IMR-90 (cell line): Measurements from ENCODE around the gene AGPAT1. TPM values are rescaled to one million over a fixed set of nuclear protein-coding genes. Genes with fewer than 3 reads are reported as not detected.

Experiments
- ATAC-seq: fragments of 200-7000 bp; cut with Tn5 transposase; 2 replicates; pipeline ENCODE4 v1.9.1; 2020; ENCODE audit warnings: low read depth, mild to moderate bottlenecking, moderate library complexity
- BruUV-seq: library from RNA; stranded (reverse); fragments of 400-500 nt; replicated peaks from 2 replicates; lab custom pipeline; 2021; lab: Mats Ljungman, UMichigan
- CTCF ChIA-PET: fragments of 300-600 bp; formaldehyde crosslinking; extraction: SDS; loops from one replicate; lab custom pipeline; 2021; ENCODE audit warnings: antibody characterized with exemption; lab: Yijun Ruan, JAX
- POLR2A ChIA-PET: fragments of 300-600 bp; sonication (Branson Sonifier 250); formaldehyde crosslinking; loops from one replicate; lab custom pipeline; 2022; ENCODE audit warnings: antibody characterized with exemption; ENCODE audit not compliant: unreplicated experiment; lab: Charles Lee
- DNase-seq: peaks from one replicate; pipeline ENCODE4 v3.0.0; 2013
- H2AFZ ChIP-seq: replicated peaks from 2 replicates; pipeline ENCODE3; 2013; ENCODE audit warnings: low read length, mild to moderate bottlenecking; ENCODE audit not compliant: poor library complexity
- H2AK5ac ChIP-seq: 2 replicates; pipeline ENCODE4 v1.6.1; 2013; ENCODE audit warnings: low read depth, low read length, inconsistent platforms
- H2AK9ac ChIP-seq: replicated peaks from 2 replicates; pipeline ENCODE3; 2013; ENCODE audit warnings: mild to moderate bottlenecking, low read depth, low read length, moderate library complexity; ENCODE audit not compliant: poor library complexity
- H2BK120ac ChIP-seq: 2 replicates; pipeline ENCODE4 v1.6.1; 2013; ENCODE audit warnings: low read depth, low read length, inconsistent platforms
- H2BK15ac ChIP-seq: 3 replicates; pipeline ENCODE4 v1.6.1; 2013; ENCODE audit warnings: low read depth, low read length, inconsistent platforms
- H2BK20ac ChIP-seq: 2 replicates; pipeline ENCODE4 v1.6.1; 2013; ENCODE audit warnings: low read depth, mild to moderate bottlenecking, inconsistent platforms, low read length, moderate library complexity
- H2BK5ac ChIP-seq: 2 replicates; pipeline ENCODE4 v1.6.1; 2013; ENCODE audit warnings: mild to moderate bottlenecking, low read depth, low read length, inconsistent platforms; ENCODE audit not compliant: poor library complexity, severe bottlenecking
- H3K14ac ChIP-seq: replicated peaks from 2 replicates; pipeline ENCODE4 v1.6.1; 2013; ENCODE audit warnings: low read depth, low read length, inconsistent platforms
- H3K18ac ChIP-seq: 2 replicates; pipeline ENCODE4 v1.6.1; 2013; ENCODE audit warnings: low read depth, low read length, control low read depth
- H3K23ac ChIP-seq: 2 replicates; pipeline ENCODE4 v1.6.1; 2013; ENCODE audit warnings: low read depth, low read length, inconsistent platforms
- H3K27ac ChIP-seq: 2 replicates; pipeline ENCODE4 v1.5.1; 2013; ENCODE audit warnings: mild to moderate bottlenecking, control low read depth, low read length; ENCODE audit not compliant: insufficient read depth
- H3K27me3 ChIP-seq: 2 replicates; pipeline ENCODE4 v1.6.1; 2013; ENCODE audit warnings: low read length; ENCODE audit not compliant: control insufficient read depth, insufficient read depth
- H3K36me3 ChIP-seq: 2 replicates; pipeline ENCODE4 v1.6.1; 2013; ENCODE audit warnings: low read length, mixed read lengths; ENCODE audit not compliant: control insufficient read depth, insufficient read depth
- H3K4ac ChIP-seq: 2 replicates; pipeline ENCODE4 v1.6.1; 2013; ENCODE audit warnings: low read depth, low read length, inconsistent platforms
- H3K4me1 ChIP-seq: 2 replicates; pipeline ENCODE4 v1.6.1; 2013; ENCODE audit warnings: low read length, mixed read lengths; ENCODE audit not compliant: control insufficient read depth, insufficient read depth
- H3K4me2 ChIP-seq: 2 replicates; pipeline ENCODE4 v1.6.1; 2013; ENCODE audit warnings: low read depth, mild to moderate bottlenecking, control low read depth, low read length, moderate library complexity
- H3K4me3 ChIP-seq: 2 replicates; pipeline ENCODE4 v1.5.1; 2013; ENCODE audit warnings: low read depth, mild to moderate bottlenecking, control low read depth, low read length, moderate library complexity; ENCODE audit not compliant: insufficient read depth
- H3K56ac ChIP-seq: 2 replicates; pipeline ENCODE4 v1.6.1; 2013; ENCODE audit warnings: low read length, inconsistent platforms; ENCODE audit not compliant: insufficient read depth; ENCODE audit errors: extremely low read depth
- H3K79me1 ChIP-seq, 2 experiments: 2 replicates each; pipeline ENCODE4 v1.6.1; 2013; ENCODE audit warnings: low read length in 2 of 2, inconsistent platforms in 1 of 2, low read depth in 1 of 2
- H3K9ac ChIP-seq: 2 replicates; pipeline ENCODE4 v1.6.1; 2013; ENCODE audit warnings: low read depth, low read length, control low read depth
- H3K9me1 ChIP-seq: 2 replicates; pipeline ENCODE4 v1.6.1; 2013; ENCODE audit warnings: low read length, inconsistent platforms; ENCODE audit not compliant: insufficient read depth
- H3K9me3 ChIP-seq: 2 replicates; pipeline ENCODE4 v1.6.1; 2013; ENCODE audit warnings: low read length; ENCODE audit not compliant: control insufficient read depth, insufficient read depth
- H4K20me1 ChIP-seq: 2 replicates; pipeline ENCODE4 v1.6.1; 2013; ENCODE audit warnings: low read length, inconsistent platforms; ENCODE audit not compliant: insufficient read depth
- H4K5ac ChIP-seq: 2 replicates; pipeline ENCODE4 v1.6.1; 2013; ENCODE audit warnings: mild to moderate bottlenecking, low read depth, low read length, control low read depth
- H4K8ac ChIP-seq, 2 experiments: 2 replicates each; pipeline ENCODE4 v1.6.1; 2013; ENCODE audit warnings: low read depth in 2 of 2, low read length in 2 of 2, control low read depth in 1 of 2, inconsistent platforms in 1 of 2
- H4K91ac ChIP-seq: 2 replicates; pipeline ENCODE4 v1.6.1; 2013; ENCODE audit warnings: low read depth, low read length, inconsistent platforms; ENCODE audit not compliant: insufficient read depth
- BHLHE40 ChIP-seq: fragments of 150-350 bp; IDR thresholded peaks from 2 replicates; pipeline ENCODE4 v1.6.1; 2016; ENCODE audit warnings: mild to moderate bottlenecking, low read depth, low read length
- CEBPB ChIP-seq: IDR thresholded peaks from 2 replicates; pipeline ENCODE4 v1.6.1; 2012; ENCODE audit warnings: low read depth, low read length, improper control_type of control experiment
- CHD1 ChIP-seq: IDR thresholded peaks from 2 replicates; pipeline ENCODE4 v1.6.1; 2012; ENCODE audit warnings: low read depth, low read length, improper control_type of control experiment
- CTCF ChIP-seq: conservative IDR thresholded peaks from 2 replicates; pipeline ENCODE4 v1.5.1; 2012; ENCODE audit warnings: mild to moderate bottlenecking, low read depth, low read length, improper control_type of control experiment
- FOS ChIP-seq: fragments of 150-350 bp; IDR thresholded peaks from 2 replicates; pipeline ENCODE4 v1.6.1; 2016; ENCODE audit warnings: low read depth, low read length
- NFE2L2 ChIP-seq: fragments of 150-350 bp; IDR thresholded peaks from 2 replicates; pipeline ENCODE4 v1.6.1; 2016; ENCODE audit warnings: low read depth, mild to moderate bottlenecking, low read length
- POLR2A ChIP-seq: IDR thresholded peaks from 2 replicates; pipeline ENCODE4 v1.6.1; 2012; ENCODE audit warnings: mild to moderate bottlenecking, low read depth, low read length
- RAD21 ChIP-seq: IDR thresholded peaks from 2 replicates; pipeline ENCODE4 v1.6.1; 2012; ENCODE audit warnings: low read length, improper control_type of control experiment
- RCOR1 ChIP-seq: IDR thresholded peaks from 2 replicates; pipeline ENCODE4 v1.6.1; 2012; ENCODE audit warnings: mild to moderate bottlenecking, low read length, improper control_type of control experiment; ENCODE audit not compliant: insufficient replicate concordance
- RFX5 ChIP-seq: IDR thresholded peaks from 2 replicates; pipeline ENCODE4 v1.8.0; 2012; ENCODE audit warnings: low read depth, mild to moderate bottlenecking, low read length, moderate library complexity
- SMC3 ChIP-seq: fragments of 150-350 bp; IDR thresholded peaks from 2 replicates; pipeline ENCODE4 v1.6.1; 2016; ENCODE audit warnings: low read depth, mild to moderate bottlenecking, antibody characterized with exemption, low read length, moderate library complexity
- WGBS, 2 experiments: methylation state at CpG; one replicate each; pipeline versions ENCODE4 v1.1.5 to v1.1.7; 2013; ENCODE audit warnings: missing lambda C conversion rate in 2 of 2; ENCODE audit not compliant: insufficient read length in 1 of 2; ENCODE audit errors: extremely low coverage in 2 of 2; 5-methylcytosine and 5-hydroxymethylcytosine counted together
- dilution Hi-C: fragments of 300-500 bp; cut with HindIII; formaldehyde crosslinking; loops from one replicate; pipeline ENCODE4 v1.14.3; 2018; ENCODE audit warnings: low sequenced_read_pairs; ENCODE audit not compliant: unreplicated experiment
- in situ Hi-C: fragments of 300-500 bp; cut with MboI; formaldehyde crosslinking; loops from 3 replicates; pipeline ENCODE4 v1.14.3; 2019; ENCODE audit warnings: low sequenced_read_pairs, inconsistent platforms, mixed read lengths
- intact Hi-C: fragments of 100-400 bp; cut with micrococcal nuclease; formaldehyde crosslinking; loops from 2 replicates; pipeline ENCODE4 v1.10.0; 2022
- polyA plus RNA-seq, 3 experiments: library from polyadenylated mRNA; depleted of rRNA; stranded (reverse); fragments of >200 nt; gene quantifications; 2 replicates each; pipeline ENCODE4 v1.2.3, GENCODE V29; 2012; ENCODE audit warnings: low replicate concordance in 1 of 3
- total RNA-seq: library from RNA; depleted of rRNA; stranded (reverse); fragments of >200 nt; gene quantifications from 2 replicates; pipeline ENCODE4 v1.2.3, GENCODE V29; 2012
- TF ChIP-seq, protein P1 (sequence below): fragments of 150-350 bp; IDR thresholded peaks from 2 replicates; pipeline ENCODE4 v1.6.1; 2016; ENCODE audit warnings: low read depth, mild to moderate bottlenecking, low read length, moderate library complexity, borderline replicate concordance

AGPAT1 gene
- total and polyA plus RNA-seq, 2 of the 4 experiments (the other 2 are of a cell fraction), result 27.2 to 116 TPM

GRCh38 chr6:32139590-32139989 is 36.3 kb downstream of the AGPAT1 start:
- Histone ChIP-seq H2AK5ac (no peak overlapping the region), H3K23ac (no peak overlapping the region), H2BK120ac (no peak overlapping the region), H3K9ac (no peak overlapping the region), H3K4ac (no peak overlapping the region), H2AFZ (no peak overlapping the region), H3K79me1 (no peaks in the 10 kb centered on the region), H3K9me1 (no peaks in the 10 kb centered on the region; the same call in 1 of the 2 replicates), H4K91ac (no peak overlapping the region), H3K4me2 (no peak overlapping the region), H3K18ac (no peak overlapping the region), H3K56ac (no peak overlapping the region), H4K20me1 (no peaks in the 10 kb centered on the region), H2BK20ac (no peak overlapping the region), H2BK5ac (no peak overlapping the region), H2BK15ac (no peak overlapping the region), H3K4me1 (peaks cover 7% of the 10 kb centered on the region; the same call in 1 of the 2 replicates), H4K5ac (no peak overlapping the region), H3K4me3 (no peak overlapping the region), H3K36me3 (no peaks in the 10 kb centered on the region), H3K9me3 (no peaks in the 10 kb centered on the region), H3K27ac (no peak overlapping the region), H3K14ac (no peak overlapping the region), H3K27me3 (0 out of 2 replicates have a peak, but pooled peaks cover 1% of the 10 kb centered on the region), H4K8ac (no peak overlapping the region), H2AK9ac (no peak overlapping the region)
- ATAC-seq (no peak), DNase-seq (no peak)
- no CpG with 5 or more reads among the region's 5 CpGs for WGBS, 2 experiments
- ChIA-PET CTCF (no interaction called here), POLR2A (no interaction called here)
- intact Hi-C loops, result no loop called here
- BruUV-seq, result no TSS peak
- in situ Hi-C loops, result no loop called here
- no peak for TF ChIP-seq BHLHE40
- TF ChIP-seq CEBPB, result no peak
- no peak for TF ChIP-seq RFX5
- no peak for TF ChIP-seq FOS
- no peak for TF ChIP-seq CTCF
- no peak for TF ChIP-seq NFE2L2
- no peak for TF ChIP-seq RCOR1
- TF ChIP-seq, protein P1, sequence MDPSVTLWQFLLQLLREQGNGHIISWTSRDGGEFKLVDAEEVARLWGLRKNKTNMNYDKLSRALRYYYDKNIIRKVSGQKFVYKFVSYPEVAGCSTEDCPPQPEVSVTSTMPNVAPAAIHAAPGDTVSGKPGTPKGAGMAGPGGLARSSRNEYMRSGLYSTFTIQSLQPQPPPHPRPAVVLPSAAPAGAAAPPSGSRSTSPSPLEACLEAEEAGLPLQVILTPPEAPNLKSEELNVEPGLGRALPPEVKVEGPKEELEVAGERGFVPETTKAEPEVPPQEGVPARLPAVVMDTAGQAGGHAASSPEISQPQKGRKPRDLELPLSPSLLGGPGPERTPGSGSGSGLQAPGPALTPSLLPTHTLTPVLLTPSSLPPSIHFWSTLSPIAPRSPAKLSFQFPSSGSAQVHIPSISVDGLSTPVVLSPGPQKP, result no peak
- TF ChIP-seq SMC3, result no peak
- no peak for TF ChIP-seq RAD21
- TF ChIP-seq CHD1, result no peak
- no peak for TF ChIP-seq POLR2A
- dilution Hi-C loops, result no loop called here
